Mucosa of stomach (tissue), 1 donor: ENCODE measurements around the gene LMX1A.

Experiments
- H3K27me3 ChIP-seq: one replicate; pipeline ENCODE4 v1.7.0; 2013; ENCODE audit warnings: mild to moderate bottlenecking, low read length; ENCODE audit not compliant: control insufficient read depth, insufficient read depth
- H3K36me3 ChIP-seq: one replicate; pipeline ENCODE4 v1.7.0; 2013; ENCODE audit warnings: low read length; ENCODE audit not compliant: control insufficient read depth, insufficient read depth
- H3K4me1 ChIP-seq: one replicate; pipeline ENCODE4 v1.7.0; 2013; ENCODE audit warnings: mild to moderate bottlenecking, low read length; ENCODE audit not compliant: control insufficient read depth, insufficient read depth
- H3K4me3 ChIP-seq: one replicate; pipeline ENCODE4 v1.7.0; 2013; ENCODE audit warnings: low read length
- H3K9ac ChIP-seq: one replicate; pipeline ENCODE4 v1.7.0; 2013; ENCODE audit warnings: mild to moderate bottlenecking, low read length, moderate library complexity
- H3K9me3 ChIP-seq: one replicate; pipeline ENCODE4 v1.7.0; 2013; ENCODE audit warnings: mild to moderate bottlenecking, low read length, moderate library complexity; ENCODE audit not compliant: control insufficient read depth
- donor health status: Pancreatic carcinoma.

Gene LMX1A

DNA sequence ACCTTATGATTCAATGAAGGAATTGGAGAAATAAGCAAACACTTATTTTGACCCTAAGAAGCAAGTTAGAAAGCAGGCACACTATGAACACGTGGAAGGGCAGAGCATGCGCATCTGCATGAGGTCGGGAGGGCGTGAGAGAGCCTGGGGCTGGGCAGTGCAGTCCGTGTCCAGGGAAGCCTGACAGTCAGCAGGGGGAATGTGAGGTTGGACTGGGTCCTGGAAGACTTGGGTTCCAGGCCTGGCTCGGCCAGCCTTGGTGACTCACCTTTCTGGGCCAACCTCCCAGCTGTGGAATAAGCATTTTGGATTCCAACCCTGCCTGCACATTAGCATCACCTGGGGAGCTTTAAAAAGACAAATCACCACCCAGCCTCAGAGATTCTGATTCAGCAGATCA lies 26.6 kb upstream of the LMX1A start:
- Histone ChIP-seq H3K9me3 (no peaks in the 10 kb centered on the region), H3K27me3 (no peaks in the 10 kb centered on the region), H3K4me1 (no peaks in the 10 kb centered on the region), H3K4me3 (no peak overlapping the region), H3K9ac (no peak overlapping the region), H3K36me3 (no peaks in the 10 kb centered on the region)

DNA sequence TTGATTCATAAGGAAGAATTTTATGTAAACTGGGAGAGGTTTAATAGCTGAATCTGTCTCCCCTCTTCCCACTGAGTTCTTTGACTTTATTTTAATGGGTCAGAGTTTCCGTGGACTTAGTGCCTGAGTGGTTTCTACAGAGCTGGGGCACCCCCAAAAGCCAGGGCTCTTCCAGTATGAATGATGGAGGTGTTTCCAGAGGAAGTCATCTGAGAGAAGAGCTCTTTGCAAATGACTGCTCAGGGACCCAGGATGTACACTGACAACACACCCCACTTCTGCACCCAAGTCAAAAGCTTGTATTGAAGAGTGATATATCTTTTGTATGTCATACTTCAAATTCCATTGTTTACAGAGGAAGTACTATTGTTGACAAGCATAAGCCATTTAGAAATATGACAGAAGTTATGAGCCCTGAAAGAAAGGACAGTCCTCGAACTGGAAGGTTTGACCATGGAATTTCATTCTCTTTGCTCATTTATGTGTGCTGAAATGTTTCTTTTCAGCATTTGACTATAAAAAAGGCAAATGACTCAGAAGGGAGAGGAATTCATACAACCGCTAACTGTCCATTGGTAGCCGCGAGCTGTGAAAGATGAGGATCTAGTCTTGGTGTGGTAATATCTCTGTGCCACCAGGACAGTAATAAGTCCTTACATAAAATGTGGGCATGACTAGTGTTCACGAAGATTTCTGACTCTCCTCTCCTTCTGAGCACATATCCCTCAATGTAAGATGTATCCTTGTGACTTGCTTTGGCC lies 25.4 kb upstream of the LMX1A start:
- Histone ChIP-seq H3K4me1 (no peaks in the 10 kb centered on the region), H3K4me3 (no peak overlapping the region), H3K9me3 (no peaks in the 10 kb centered on the region), H3K9ac (no peak overlapping the region), H3K27me3 (no peaks in the 10 kb centered on the region), H3K36me3 (no peaks in the 10 kb centered on the region)

DNA sequence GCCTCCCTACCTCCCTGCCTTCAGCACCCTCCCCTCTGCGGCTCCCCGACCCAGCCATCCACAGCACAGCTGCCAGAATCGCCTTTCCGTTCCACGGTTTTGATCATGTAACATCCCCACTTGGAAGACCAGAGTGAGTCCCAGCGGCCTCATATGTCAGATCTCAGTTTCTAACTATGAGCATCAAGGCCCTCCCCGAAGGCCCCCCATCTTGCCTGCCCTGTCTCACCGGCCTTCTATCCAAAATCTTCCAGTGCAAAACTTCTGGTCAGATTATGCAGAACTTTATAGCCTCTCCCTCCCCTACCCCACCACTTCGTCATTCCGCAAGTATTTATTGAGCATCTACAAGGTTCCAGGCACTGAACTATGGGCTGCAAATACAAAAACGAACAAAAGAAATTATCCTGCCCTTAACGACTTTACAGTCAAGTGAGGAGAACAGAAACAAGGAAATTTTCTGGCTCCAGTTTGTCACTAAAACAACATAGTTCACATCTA lies 20.3 kb upstream of the LMX1A start:
- Histone ChIP-seq H3K36me3 (no peaks in the 10 kb centered on the region), H3K4me3 (no peak overlapping the region), H3K4me1 (peaks cover 13% of the 10 kb centered on the region), H3K9me3 (no peaks in the 10 kb centered on the region), H3K27me3 (peaks cover 7% of the 10 kb centered on the region), H3K9ac (no peak overlapping the region)

DNA sequence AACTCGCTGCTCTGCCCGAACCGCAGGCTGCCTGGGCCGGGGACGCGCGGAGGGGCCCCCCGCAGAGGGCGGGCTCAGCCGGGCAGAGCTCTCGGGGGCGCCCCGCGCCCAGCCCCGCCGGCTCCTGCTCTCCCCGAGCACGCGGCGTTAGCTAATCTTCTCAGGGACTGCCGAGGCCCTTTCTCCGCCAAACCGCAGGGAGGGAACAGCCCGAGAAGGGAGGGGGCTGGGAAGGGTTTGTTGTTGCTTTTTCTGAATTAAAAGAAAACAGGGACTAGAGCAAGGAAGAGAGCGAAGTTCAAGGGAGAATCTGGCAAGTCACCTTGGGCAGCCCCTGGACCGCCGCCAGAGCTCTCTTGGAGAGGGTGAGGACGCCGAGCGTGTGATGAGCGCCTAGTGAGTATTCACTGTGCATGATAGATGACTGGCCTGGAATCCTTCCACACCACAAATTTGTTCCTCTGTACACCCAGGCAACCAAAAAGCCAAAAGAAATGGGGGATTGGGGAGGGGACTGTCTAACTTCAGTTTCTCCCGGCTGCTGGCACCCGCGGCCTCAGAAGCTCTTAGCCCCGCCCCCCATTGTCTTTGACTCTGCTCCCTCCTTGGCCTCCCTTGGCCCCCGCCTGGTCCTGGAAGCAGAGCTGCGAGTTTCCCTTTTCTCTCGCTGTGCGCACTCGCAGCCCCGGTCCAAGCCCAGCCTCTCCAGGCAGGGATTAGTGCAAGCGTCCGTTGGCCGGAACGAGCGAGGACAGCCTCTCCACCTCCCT lies 19.7 kb upstream of the LMX1A start:
- no peak overlapping the region for H3K4me3 ChIP-seq
- H3K9ac ChIP-seq = peak overlapping the region; percentile 60
- H3K9me3 ChIP-seq = no peaks in the 10 kb centered on the region
- peaks cover 13% of the 10 kb centered on the region for H3K4me1 ChIP-seq
- H3K36me3 ChIP-seq = no peaks in the 10 kb centered on the region
- H3K27me3 ChIP-seq = peaks cover 7% of the 10 kb centered on the region

DNA sequence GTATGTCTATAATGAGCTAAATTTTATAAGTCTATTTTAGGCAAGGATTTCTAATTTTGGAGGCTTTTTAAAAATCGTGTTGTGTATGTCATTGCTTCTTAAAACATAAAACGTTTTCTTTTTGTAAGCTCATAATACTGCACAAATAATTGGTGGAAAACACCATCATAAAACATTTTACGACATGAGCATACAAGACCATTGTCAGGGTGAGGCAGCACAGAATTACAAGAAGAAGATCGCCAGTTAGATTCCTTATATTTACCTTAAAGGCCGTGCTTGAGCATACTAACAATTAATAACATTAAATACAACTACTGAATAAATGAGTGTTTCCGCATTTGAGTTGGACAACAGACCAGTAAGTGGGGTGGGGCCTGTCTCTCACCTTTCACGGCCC lies 19.1 kb upstream of the LMX1A start:
- Histone ChIP-seq H3K27me3 (peaks cover 7% of the 10 kb centered on the region), H3K4me1 (peaks cover 13% of the 10 kb centered on the region)

DNA sequence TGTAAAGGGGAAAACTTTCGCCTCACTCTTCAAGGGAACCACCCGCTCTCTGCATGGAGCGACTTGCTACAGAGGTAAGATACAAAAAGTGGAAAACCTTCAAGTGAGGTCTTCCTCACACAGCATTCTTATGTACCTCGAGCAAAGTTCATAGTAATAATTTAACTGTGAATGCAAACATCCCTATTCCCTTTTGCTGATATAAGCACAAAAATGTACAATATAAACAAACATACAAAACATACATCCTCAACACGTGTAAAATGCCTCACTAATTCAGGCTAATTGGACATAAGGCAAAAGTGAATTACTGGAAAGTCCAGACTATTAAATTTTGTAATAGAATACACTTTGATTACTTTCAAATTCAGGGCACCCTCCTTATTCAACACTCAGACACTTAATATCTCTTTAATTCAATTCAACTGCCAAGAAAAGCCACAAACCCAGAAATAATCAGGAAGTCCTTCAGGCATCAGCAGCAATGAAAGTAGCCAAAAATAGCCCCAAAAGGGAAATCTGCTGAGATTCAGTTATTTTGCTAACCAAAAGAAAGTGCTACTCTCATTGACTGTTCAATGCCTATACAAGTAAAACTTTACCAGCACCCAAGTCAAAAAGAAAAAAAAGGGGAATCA lies 15.2 kb upstream of the LMX1A start:
- Histone ChIP-seq H3K36me3 (no peaks in the 10 kb centered on the region), H3K4me3 (no peak overlapping the region), H3K9me3 (no peaks in the 10 kb centered on the region), H3K27me3 (peaks cover 17% of the 10 kb centered on the region), H3K4me1 (peaks cover 13% of the 10 kb centered on the region), H3K9ac (no peak overlapping the region)

More for the DNA sequence above, 19.1 kb upstream of the LMX1A start:
- H3K9ac ChIP-seq = peak overlapping the region; percentile 60
- no peak overlapping the region for H3K4me3 ChIP-seq
- H3K9me3 ChIP-seq = no peaks in the 10 kb centered on the region
- no peaks in the 10 kb centered on the region for H3K36me3 ChIP-seq

DNA sequence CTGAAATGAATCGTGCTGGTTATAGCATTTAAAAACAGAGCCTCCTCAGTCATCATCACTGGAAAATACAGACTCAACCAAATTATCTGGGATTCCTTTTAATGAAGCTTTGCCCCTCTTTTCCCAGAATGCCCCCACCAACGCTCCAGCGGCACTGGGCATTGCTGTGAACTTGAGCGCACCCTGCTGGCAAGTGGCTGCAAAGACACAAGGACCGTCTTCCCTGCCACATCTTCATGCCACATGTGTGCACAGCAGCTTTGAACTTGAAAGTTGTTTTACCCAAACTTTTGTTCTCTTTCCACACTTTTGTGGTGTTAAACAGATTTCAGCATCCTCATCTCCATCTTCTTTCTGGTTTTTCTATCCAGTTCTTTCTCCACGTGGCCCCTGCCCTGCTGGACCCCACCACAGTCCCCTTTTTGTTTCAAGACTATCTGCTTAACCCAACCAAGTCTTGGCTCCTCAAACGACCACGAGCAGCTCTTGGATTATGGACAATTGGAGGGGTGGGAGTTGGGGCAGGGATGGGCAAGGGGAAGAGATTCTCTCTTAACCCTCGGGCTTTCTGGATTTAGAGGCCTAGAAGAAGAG lies 12.8 kb upstream of the LMX1A start:
- Histone ChIP-seq H3K4me1 (no peaks in the 10 kb centered on the region), H3K9ac (no peak overlapping the region), H3K9me3 (no peaks in the 10 kb centered on the region), H3K4me3 (no peak overlapping the region), H3K27me3 (peaks cover 20% of the 10 kb centered on the region), H3K36me3 (no peaks in the 10 kb centered on the region)

DNA sequence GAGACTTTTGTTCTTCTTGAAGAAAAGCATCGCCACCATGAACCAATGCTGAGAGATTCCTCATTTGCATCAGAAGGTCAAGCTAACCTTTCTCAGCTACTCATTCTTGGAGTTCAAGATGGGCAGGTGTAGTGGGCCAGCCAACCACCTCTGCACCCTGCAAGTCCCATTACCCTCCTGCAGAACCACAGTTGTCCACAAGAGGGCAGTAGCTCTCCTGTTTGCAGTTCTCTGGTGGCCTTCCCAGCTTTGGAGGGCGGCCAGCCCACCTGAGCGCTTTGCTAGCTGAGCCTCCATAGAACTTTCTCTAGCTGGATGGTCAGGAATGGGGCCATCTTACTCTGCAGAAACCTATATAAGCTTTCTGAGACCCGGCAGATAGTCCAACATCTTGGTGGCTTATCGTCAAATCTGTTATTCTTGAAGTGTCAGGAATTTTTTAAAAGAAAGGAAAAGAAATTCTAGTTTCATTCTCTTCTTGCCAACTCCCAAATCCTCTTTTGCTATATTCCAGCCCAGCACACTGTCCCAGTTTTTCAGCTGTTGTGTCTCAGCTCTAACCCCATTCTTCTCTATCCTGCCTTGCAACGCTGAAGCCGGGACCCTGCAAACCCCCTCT lies 11.0 kb upstream of the LMX1A start:
- H3K9ac ChIP-seq = no peak overlapping the region
- H3K9me3 ChIP-seq = no peaks in the 10 kb centered on the region
- no peaks in the 10 kb centered on the region for H3K4me1 ChIP-seq
- peaks cover 20% of the 10 kb centered on the region for H3K27me3 ChIP-seq
- H3K4me3 ChIP-seq = no peak overlapping the region
- no peaks in the 10 kb centered on the region for H3K36me3 ChIP-seq

DNA sequence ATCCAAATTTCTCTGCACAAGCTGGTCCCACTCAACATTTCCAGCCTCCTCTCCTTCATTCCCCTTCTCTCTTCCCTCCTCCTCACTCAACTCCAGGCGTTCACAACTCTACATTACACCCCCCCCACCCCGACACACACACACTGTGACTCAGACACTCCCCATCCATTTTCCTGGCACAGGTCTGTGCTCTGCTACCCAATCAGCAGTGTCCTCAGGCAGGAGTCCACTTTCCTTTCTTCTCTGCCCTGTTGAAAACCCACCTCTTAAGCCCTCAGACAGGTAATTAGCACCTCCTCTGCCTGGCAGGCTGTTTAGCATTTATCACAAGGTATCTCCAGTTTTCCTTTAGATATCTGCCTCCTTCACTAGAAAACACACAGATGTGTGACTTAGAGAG lies 8.8 kb upstream of the LMX1A start:
- Histone ChIP-seq H3K27me3 (peaks cover 28% of the 10 kb centered on the region), H3K4me1 (no peaks in the 10 kb centered on the region), H3K36me3 (no peaks in the 10 kb centered on the region), H3K9ac (no peak overlapping the region), H3K4me3 (no peak overlapping the region), H3K9me3 (no peaks in the 10 kb centered on the region)

DNA sequence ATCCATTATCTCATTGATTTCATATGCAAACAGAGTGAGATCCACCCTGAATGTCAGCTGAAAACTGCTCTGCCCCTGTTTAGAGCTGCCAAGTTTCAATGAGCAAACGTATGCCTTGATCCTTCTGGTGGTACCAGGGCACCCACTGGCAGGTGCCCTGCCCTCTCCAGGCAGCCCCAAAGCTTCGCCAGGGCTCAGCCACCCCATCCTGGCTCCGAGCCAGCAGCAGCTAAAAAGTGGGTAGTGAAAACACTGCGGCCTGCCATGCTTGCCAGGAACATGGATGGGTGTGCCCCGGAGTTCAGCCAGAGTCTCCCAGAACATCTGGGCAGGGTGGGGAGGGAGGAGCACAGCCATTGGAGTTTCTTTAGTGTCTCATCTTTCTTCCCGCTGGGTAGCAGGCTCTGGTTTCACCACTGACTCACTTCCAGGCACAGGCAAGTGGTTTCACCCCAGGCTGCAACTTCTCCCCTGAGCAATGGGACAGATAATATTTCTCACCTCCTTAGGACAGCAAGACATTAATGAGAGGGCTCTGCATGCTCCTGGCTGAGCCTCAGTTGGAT lies 8.1 kb upstream of the LMX1A start:
- H3K4me1 ChIP-seq = no peaks in the 10 kb centered on the region
- peaks cover 30% of the 10 kb centered on the region for H3K27me3 ChIP-seq
- no peaks in the 10 kb centered on the region for H3K9me3 ChIP-seq
- H3K36me3 ChIP-seq = no peaks in the 10 kb centered on the region
- no peak overlapping the region for H3K4me3 ChIP-seq
- H3K9ac ChIP-seq = no peak overlapping the region

DNA sequence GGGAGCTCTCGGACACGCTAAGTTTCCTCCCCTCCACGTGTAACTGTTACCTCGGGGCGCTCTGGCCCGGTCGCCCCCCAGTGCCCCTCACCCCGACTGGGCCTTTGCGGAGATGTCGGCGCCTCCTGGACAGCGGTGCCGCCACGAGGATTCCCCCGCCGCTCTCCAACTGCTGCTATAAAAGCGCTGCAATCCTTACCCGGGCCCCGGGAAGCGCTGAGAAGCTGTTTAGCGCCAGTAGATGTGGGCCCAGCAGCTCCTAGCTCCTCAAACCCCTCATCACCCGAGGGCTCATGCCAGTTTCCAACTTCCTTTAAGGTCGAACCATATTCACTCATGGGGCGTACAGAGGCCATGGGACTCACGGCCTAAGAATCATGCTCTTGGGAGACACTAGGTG lies 361 bp upstream of the LMX1A start:
- no peaks in the 10 kb centered on the region for H3K36me3 ChIP-seq
- H3K4me1 ChIP-seq = peaks cover 16% of the 10 kb centered on the region
- H3K4me3 ChIP-seq = no peak overlapping the region
- H3K9me3 ChIP-seq = no peaks in the 10 kb centered on the region
- H3K27me3 ChIP-seq = peaks cover 80% of the 10 kb centered on the region
- H3K9ac ChIP-seq = no peak overlapping the region
